Stimulated activated CD4-positive, alpha-beta T cell treated with anti-CD3 and anti-CD28 coated beads, Interleukin-4, amount 100 ng/mL, for 48 hours (primary cell): ENCODE measurements around the gene UBQLN4.

Experiments
- DNase-seq, 2 donors: peaks; one replicate each; pipeline ENCODE4 v3.0.0-alpha.2; 2020; ENCODE audit warnings: low read depth in 2 of 2

UBQLN4 gene

DNA sequence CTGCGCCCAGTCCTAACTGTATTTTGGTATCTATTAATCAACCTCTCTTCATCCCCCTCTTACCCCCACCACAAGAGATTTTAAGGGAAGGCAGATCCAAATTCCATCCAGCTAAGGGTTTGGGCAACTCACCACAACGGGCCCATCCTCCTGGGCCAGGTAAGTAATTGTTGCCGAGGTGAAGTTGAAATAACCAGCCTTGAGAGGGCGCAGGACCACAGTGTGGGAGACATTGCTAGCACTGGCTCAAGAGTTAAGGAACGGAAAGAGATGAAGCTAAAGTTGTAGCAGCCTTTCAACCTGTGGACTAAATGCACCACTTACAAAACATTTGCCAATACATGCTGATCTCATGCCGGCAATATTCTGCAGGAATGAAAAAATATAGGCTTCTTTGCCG is 38.8 kb downstream of the UBQLN4 start:
- no peak for DNase-seq

- no peak for DNase-seq
Measured at GRCh38 chr1:156012051-156012817, 41.4 kb downstream of the UBQLN4 start.

- no peak for DNase-seq
Measured at GRCh38 chr1:156009404-156009803, 44.2 kb downstream of the UBQLN4 start.

- DNase-seq: no peak
Measured at GRCh38 chr1:156006666-156007376, 46.8 kb downstream of the UBQLN4 start.

- no peak for DNase-seq
Measured at GRCh38 chr1:156004843-156005584, 48.6 kb downstream of the UBQLN4 start.

GRCh38 chr1:156003923-156004188 is 49.7 kb downstream of the UBQLN4 start:
- no peak for DNase-seq

GRCh38 chr1:156002188-156002911 is 51.2 kb downstream of the UBQLN4 start:
- DNase-seq: no peak

DNA sequence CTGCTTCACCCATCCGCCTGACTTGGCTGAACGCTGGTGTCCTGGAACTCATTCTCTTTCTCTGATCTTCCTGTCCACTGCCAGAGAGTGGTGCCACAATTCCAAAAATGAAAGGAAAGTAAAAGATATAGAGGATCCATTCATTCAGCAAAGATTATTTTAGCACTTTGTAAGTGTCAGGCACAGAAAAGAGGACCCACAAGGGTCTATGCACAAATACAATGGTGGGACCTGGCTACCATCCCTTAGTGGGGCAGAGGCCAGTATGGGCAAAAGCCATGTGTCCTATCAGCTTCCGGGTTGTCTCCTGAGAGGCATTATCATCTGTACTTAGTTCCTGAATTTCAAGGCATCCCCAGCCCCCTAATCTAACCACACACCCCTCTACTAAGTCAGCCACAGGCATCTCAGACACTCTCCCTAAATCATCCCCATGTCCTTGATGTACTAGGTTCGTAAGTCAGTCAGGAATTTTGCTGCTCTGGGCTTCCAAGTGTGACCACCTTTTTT is 51.9 kb downstream of the UBQLN4 start:
- DNase-seq: no peak

DNA sequence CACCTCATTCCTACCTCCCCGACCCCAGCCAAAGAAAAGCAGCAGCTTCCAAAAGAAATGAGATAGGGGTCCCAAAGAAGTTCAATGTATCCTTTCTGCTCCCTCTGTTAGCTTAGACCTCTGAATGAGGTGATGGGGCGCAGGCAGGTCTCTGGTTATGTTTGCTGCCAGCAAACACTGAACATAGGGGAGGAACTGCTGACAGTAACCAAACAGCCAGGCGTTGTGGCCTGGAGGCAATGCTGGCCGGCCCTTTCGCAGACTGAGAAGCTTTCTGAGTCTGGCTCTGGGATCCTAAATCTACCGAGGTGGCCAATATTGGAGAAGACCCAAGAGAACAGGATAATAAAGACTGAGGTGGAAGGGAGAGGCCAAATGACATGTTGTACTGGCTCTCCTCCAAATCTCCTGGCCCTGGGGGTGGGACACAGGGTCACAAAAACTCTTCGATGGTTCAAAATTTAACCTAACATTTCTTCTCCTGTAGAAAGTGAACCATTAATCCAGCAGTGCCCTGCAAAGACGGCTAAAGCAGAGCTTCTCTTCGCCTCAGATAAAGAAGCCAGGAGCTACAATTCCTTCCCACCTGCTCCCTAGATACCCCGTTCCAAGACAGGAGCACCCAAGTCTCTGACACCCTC is 52.5 kb downstream of the UBQLN4 start:
- DNase-seq: no peak

GRCh38 chr1:155999964-156000363 is 53.6 kb downstream of the UBQLN4 start:
- no peak for DNase-seq

- no peak for DNase-seq
Measured at GRCh38 chr1:155996166-155996565, 57.4 kb downstream of the UBQLN4 start.

DNA sequence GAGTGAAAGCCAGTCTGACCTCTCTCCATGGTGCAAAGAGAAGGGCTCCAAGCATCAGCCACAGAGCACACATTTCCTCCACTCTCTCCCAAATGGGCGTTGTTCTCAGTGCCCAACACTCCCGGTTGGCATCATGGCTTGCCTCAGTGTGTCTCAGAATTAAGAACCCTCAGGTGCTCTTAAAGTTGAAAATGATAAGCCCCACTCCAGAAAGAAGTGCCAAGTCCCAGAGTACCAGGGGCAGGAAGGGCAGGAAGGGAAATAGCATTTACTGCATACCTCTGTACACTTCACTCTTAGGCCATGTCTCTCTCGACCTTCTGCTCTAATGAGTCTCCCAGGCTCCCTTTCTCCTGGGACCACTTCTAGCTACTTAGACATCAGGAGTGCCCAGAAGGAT is 60.0 kb downstream of the UBQLN4 start:
- no peak for DNase-seq

- DNase-seq: no peak
Measured at GRCh38 chr1:155990005-155990739, 63.4 kb downstream of the UBQLN4 start.

DNA sequence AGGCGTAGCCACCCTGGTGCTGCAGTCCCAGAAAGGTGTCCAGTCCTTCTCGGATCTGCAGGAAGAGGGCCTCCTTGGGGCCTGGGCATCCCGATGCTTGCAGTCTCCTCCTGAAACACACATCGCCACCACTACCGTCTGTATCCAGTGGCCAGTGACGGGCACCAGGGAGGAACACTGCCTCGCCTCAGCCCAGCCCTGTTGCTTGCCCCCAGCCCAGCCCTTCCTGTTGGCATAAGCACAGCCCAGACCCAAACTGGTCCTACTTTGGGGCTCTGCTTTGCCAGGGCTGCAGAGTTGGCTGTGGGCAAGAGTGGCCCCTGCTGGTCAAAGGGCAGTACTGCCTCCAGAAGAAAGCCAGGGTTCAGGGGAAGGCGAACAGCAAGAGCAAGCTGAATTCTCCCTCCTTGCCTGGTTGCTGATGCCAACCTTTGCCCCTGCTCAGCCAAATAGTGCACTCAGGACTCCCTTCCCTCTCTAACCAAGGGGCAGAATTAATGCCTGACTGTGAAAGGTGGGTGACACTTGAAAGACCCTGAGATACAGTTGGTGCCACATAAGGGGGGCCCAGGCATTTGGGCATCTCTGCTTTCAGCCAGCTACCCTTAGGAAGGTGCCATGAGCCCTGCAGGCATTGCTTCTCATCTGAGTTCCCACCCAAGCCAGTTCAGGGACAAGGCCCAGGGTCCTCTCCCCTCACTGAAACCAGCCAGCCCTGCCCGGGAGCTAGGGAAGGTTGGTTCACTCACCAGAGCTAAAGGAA is 64.2 kb downstream of the UBQLN4 start:
- DNase-seq: peak; percentile 63 to 73
